ENCODE measurements around the gene CDC42EP2.

Gene CDC42EP2

GRCh38 chr11:65351511-65351910, 36.8 kb downstream of the CDC42EP2 start:
- intact Hi-C loops (cut with DNase I): no loop called here
- DNase-seq: no peak

DNA sequence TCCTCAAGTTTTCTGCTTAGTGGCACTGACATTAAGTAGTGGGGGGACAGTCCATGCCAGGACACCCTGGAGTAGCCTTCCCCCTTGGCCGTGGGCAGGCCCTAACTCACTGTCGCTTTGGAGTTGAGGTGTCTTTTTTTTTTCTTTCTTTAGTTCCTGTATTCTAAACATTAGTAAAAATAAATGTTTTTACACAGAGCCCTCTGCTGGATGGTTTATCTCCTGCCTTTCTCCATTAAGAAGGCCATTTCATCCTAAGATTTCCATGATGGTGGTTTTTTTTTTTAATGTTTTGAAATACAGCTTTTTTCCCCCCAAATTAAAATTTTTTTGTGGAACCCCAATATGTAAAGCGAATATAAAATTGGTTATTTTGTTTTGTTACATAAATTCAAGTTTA, 38.1 kb downstream of the CDC42EP2 start:
- no peak for DNase-seq
- intact Hi-C loops (cut with DNase I): no loop called here

- DNase-seq: no peak
These were observed 38.7 kb downstream of the CDC42EP2 start for GRCh38 chr11:65353376-65353775.

DNA sequence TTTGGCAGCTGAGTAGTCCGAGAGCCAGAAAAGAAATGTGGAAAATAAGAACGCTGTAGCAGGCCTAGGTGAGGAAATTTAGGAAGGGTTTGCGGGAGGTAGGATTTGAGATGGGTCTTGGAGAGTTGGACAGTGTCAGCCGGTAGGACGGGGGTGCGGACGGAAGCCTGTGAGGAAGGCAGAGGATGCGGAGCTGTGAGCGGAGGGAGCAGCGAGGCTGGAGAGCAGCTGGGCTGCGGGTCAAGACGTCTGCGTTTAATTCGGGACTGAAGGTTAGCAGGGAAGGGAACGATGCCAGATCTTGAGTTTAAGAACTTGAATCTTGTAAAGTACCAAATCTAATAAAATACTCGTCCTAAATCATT, 39.2 kb downstream of the CDC42EP2 start:
- intact Hi-C loops (cut with DNase I): no loop called here
- peak in 34 of 42 donors; percentile 14 to 69 (median 38) for DNase-seq

More at GRCh38 chr11:65353376-65353775, 38.7 kb downstream of the CDC42EP2 start:
- intact Hi-C loops (cut with DNase I): no loop called here

DNA sequence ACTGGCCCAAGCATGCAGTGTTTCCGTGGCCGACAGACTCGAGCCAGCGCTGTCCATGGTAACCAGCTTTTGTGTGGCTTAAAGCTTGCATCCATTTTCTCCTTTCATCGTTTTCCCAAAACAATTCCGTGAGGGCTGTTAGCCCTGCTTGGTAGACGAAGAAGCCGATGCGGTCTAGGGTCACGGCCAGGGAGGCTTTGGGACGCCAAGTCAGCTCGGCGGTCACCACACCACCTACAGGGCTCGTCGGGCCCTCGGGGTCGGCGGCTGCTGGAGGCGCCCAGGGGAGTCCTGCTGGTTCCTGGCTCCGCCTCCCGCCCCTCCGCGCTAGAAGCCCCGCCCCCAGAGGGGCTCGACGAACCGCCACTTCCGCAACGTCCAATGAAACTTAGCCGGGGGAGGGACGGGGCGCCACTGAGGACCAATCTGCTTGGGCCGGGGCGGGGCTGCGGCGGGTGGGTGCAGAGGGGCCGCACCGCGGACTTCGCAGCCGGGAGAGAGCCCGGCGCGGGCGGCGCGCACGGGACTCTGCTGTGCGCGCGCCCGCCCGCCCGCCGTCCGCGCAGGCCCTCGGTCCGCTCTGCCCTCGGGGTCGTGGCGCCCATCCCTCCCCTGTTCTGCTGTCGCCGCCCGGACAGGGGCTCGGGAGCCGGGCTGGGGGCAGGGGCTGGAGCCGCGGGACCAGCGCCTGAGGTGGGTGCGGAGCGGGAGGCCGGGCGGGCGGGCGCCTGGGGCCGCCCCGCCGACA, 39.8 kb downstream of the CDC42EP2 start, which contains the start of gene TIGD3:
TSS of gene TIGD3 (plus strand) at position 487 of the 748 bp plus-strand sequence. CDS start 1,058 bp downstream, outside the sequence.
- peak; percentile 95 to 99 (median 99) for DNase-seq
- intact Hi-C loops (cut with DNase I): no loop called here

DNA sequence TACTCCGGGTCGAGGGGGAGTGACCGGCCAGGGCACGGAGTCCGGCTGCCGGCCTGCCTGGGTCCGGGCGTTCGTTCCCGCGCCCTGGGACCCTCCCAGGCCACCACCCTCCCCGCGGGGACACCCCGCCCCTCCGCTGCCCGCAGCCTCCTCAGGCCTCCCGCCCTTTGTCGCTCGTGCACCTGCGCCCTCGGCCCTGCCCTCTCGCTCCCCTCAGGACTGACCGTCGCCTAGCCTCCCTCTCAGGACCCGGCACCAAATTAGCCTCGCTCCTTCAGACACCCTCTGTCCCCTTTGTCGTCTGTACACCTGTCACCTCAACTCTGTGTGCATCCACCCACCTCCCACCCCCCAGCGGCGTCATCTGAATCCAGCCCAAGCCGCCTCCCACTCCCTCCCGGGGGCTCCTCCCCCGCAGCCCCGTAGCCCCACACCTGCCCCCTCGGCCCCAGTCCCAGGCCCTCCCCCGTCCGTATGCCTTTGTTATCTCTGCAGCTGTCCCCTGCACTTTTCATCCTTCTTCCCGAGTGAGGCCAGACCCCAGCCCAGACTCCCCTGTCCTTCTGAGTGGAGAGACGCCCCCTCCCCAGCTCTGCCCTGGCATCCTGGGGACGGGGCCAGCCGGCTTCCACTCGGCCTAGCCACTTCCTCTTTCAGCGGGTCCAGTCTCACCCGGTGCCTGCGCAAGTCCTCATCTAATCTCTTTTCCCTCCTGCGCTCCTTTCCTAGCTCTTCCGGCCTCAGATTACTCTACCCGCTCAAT, 40.5 kb downstream of the CDC42EP2 start:
- intact Hi-C loops (cut with DNase I): no loop called here

GRCh38 chr11:65355776-65356393, 41.2 kb downstream of the CDC42EP2 start:
- intact Hi-C loops (cut with DNase I): no loop called here
- DNase-seq: peak; percentile 30 to 84 (median 68)

More for the DNA sequence above, 40.5 kb downstream of the CDC42EP2 start:
- peak in 32 of 42 donors; percentile 8 to 67 (median 34) for DNase-seq

- DNase-seq: no peak
- intact Hi-C loops (cut with DNase I): no loop called here
These were observed 41.8 kb downstream of the CDC42EP2 start for GRCh38 chr11:65356394-65356972.

- intact Hi-C loops (cut with DNase I): no loop called here
- DNase-seq: no peak
These were observed 43.2 kb downstream of the CDC42EP2 start for GRCh38 chr11:65357856-65358356.

GRCh38 chr11:65362320-65362931, 47.8 kb downstream of the CDC42EP2 start:
- DNase-seq: no peak
- intact Hi-C loops (cut with DNase I): no loop called here

DNA sequence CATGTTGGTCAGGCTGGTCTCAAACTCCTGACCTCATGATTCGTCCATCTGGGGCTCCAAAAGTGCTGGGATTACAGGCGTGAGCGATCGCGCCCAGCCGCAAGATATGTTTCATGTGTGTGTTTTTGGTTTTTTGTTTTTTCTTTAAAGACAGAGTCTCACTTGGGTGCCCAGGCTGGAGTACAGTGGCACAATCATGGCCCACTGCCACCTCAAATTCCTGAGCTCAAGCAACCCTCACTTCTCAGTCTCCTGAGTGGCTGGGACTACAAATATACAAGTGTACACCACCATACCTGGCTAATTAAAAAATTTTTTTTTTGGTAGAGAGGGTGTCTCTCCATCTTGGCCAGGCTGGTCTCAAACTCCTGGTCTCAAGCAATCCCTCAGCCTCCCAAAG, 48.3 kb downstream of the CDC42EP2 start:
- intact Hi-C loops (cut with DNase I): no loop called here
- no peak for DNase-seq

DNA sequence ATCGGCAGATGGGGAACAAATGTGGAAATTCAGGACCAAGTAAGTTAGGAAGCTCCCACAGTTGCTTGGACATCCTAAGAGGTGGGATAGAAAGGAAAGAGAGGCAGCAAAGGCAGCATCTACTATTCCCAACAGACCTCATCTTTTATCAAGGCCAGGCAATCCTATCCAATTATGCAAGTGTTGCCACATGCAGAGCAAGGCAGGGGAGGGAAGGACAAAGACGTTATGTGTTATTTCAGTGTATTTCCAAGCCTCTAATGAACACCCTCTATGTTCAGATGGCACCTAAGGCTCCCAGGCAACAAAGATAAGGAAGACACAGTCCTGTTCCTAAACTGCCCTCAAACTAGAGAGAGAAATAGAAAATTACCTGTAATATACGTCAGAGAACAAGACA, 49.1 kb downstream of the CDC42EP2 start:
- no peak for DNase-seq
- intact Hi-C loops (cut with DNase I): no loop called here

GRCh38 chr11:65366340-65366773, 51.7 kb downstream of the CDC42EP2 start:
- peak in 23 of 42 donors; percentile 15 to 80 (median 49) for DNase-seq
- intact Hi-C loops (cut with DNase I): no loop called here

- intact Hi-C loops (cut with DNase I): no loop called here
- DNase-seq: no peak
These were observed 56.0 kb downstream of the CDC42EP2 start for GRCh38 chr11:65370659-65371049.

All from head of caudate nucleus (tissue), 42 donors.